IMR-90 (cell line): ENCODE data around the gene FBXW8. TPM values are rescaled to one million over a fixed set of nuclear protein-coding genes. Genes with fewer than 3 reads are reported as not detected.

Experiments used
- ATAC-seq: fragments of 200-7000 bp; cut with Tn5 transposase; 2 replicates; pipeline ENCODE4 v1.9.1; 2020; ENCODE audit warnings: low read depth, mild to moderate bottlenecking, moderate library complexity
- BruUV-seq: library from RNA; stranded (reverse); fragments of 400-500 nt; replicated peaks from 2 replicates; lab custom pipeline; 2021; lab: Mats Ljungman, UMichigan
- CTCF ChIA-PET: fragments of 300-600 bp; formaldehyde crosslinking; extraction: SDS; loops from one replicate; lab custom pipeline; 2021; ENCODE audit warnings: antibody characterized with exemption; lab: Yijun Ruan, JAX
- POLR2A ChIA-PET: fragments of 300-600 bp; sonication (Branson Sonifier 250); formaldehyde crosslinking; loops from one replicate; lab custom pipeline; 2022; ENCODE audit warnings: antibody characterized with exemption; ENCODE audit not compliant: unreplicated experiment; lab: Charles Lee
- DNase-seq: peaks from one replicate; pipeline ENCODE4 v3.0.0; 2013
- H2AFZ ChIP-seq: replicated peaks from 2 replicates; pipeline ENCODE3; 2013; ENCODE audit warnings: low read length, mild to moderate bottlenecking; ENCODE audit not compliant: poor library complexity
- H2AK5ac ChIP-seq: 2 replicates; pipeline ENCODE4 v1.6.1; 2013; ENCODE audit warnings: low read depth, low read length, inconsistent platforms
- H2AK9ac ChIP-seq: replicated peaks from 2 replicates; pipeline ENCODE3; 2013; ENCODE audit warnings: mild to moderate bottlenecking, low read depth, low read length, moderate library complexity; ENCODE audit not compliant: poor library complexity
- H2BK120ac ChIP-seq: 2 replicates; pipeline ENCODE4 v1.6.1; 2013; ENCODE audit warnings: low read depth, low read length, inconsistent platforms
- H2BK15ac ChIP-seq: 3 replicates; pipeline ENCODE4 v1.6.1; 2013; ENCODE audit warnings: low read depth, low read length, inconsistent platforms
- H2BK20ac ChIP-seq: 2 replicates; pipeline ENCODE4 v1.6.1; 2013; ENCODE audit warnings: low read depth, mild to moderate bottlenecking, inconsistent platforms, low read length, moderate library complexity
- H2BK5ac ChIP-seq: 2 replicates; pipeline ENCODE4 v1.6.1; 2013; ENCODE audit warnings: mild to moderate bottlenecking, low read depth, low read length, inconsistent platforms; ENCODE audit not compliant: poor library complexity, severe bottlenecking
- H3K14ac ChIP-seq: replicated peaks from 2 replicates; pipeline ENCODE4 v1.6.1; 2013; ENCODE audit warnings: low read depth, low read length, inconsistent platforms
- H3K18ac ChIP-seq: 2 replicates; pipeline ENCODE4 v1.6.1; 2013; ENCODE audit warnings: low read depth, low read length, control low read depth
- H3K23ac ChIP-seq: 2 replicates; pipeline ENCODE4 v1.6.1; 2013; ENCODE audit warnings: low read depth, low read length, inconsistent platforms
- H3K27ac ChIP-seq: 2 replicates; pipeline ENCODE4 v1.5.1; 2013; ENCODE audit warnings: mild to moderate bottlenecking, control low read depth, low read length; ENCODE audit not compliant: insufficient read depth
- H3K27me3 ChIP-seq: 2 replicates; pipeline ENCODE4 v1.6.1; 2013; ENCODE audit warnings: low read length; ENCODE audit not compliant: control insufficient read depth, insufficient read depth
- H3K36me3 ChIP-seq: 2 replicates; pipeline ENCODE4 v1.6.1; 2013; ENCODE audit warnings: low read length, mixed read lengths; ENCODE audit not compliant: control insufficient read depth, insufficient read depth
- H3K4ac ChIP-seq: 2 replicates; pipeline ENCODE4 v1.6.1; 2013; ENCODE audit warnings: low read depth, low read length, inconsistent platforms
- H3K4me1 ChIP-seq: 2 replicates; pipeline ENCODE4 v1.6.1; 2013; ENCODE audit warnings: low read length, mixed read lengths; ENCODE audit not compliant: control insufficient read depth, insufficient read depth
- H3K4me2 ChIP-seq: 2 replicates; pipeline ENCODE4 v1.6.1; 2013; ENCODE audit warnings: low read depth, mild to moderate bottlenecking, control low read depth, low read length, moderate library complexity
- H3K4me3 ChIP-seq: 2 replicates; pipeline ENCODE4 v1.5.1; 2013; ENCODE audit warnings: low read depth, mild to moderate bottlenecking, control low read depth, low read length, moderate library complexity; ENCODE audit not compliant: insufficient read depth
- H3K56ac ChIP-seq: 2 replicates; pipeline ENCODE4 v1.6.1; 2013; ENCODE audit warnings: low read length, inconsistent platforms; ENCODE audit not compliant: insufficient read depth; ENCODE audit errors: extremely low read depth
- H3K79me1 ChIP-seq, 2 experiments: 2 replicates each; pipeline ENCODE4 v1.6.1; 2013; ENCODE audit warnings: low read length in 2 of 2, inconsistent platforms in 1 of 2, low read depth in 1 of 2
- H3K9ac ChIP-seq: 2 replicates; pipeline ENCODE4 v1.6.1; 2013; ENCODE audit warnings: low read depth, low read length, control low read depth
- H3K9me1 ChIP-seq: 2 replicates; pipeline ENCODE4 v1.6.1; 2013; ENCODE audit warnings: low read length, inconsistent platforms; ENCODE audit not compliant: insufficient read depth
- H3K9me3 ChIP-seq: 2 replicates; pipeline ENCODE4 v1.6.1; 2013; ENCODE audit warnings: low read length; ENCODE audit not compliant: control insufficient read depth, insufficient read depth
- H4K20me1 ChIP-seq: 2 replicates; pipeline ENCODE4 v1.6.1; 2013; ENCODE audit warnings: low read length, inconsistent platforms; ENCODE audit not compliant: insufficient read depth
- H4K5ac ChIP-seq: 2 replicates; pipeline ENCODE4 v1.6.1; 2013; ENCODE audit warnings: mild to moderate bottlenecking, low read depth, low read length, control low read depth
- H4K8ac ChIP-seq, 2 experiments: 2 replicates each; pipeline ENCODE4 v1.6.1; 2013; ENCODE audit warnings: low read depth in 2 of 2, low read length in 2 of 2, control low read depth in 1 of 2, inconsistent platforms in 1 of 2
- H4K91ac ChIP-seq: 2 replicates; pipeline ENCODE4 v1.6.1; 2013; ENCODE audit warnings: low read depth, low read length, inconsistent platforms; ENCODE audit not compliant: insufficient read depth
- BHLHE40 ChIP-seq: fragments of 150-350 bp; IDR thresholded peaks from 2 replicates; pipeline ENCODE4 v1.6.1; 2016; ENCODE audit warnings: mild to moderate bottlenecking, low read depth, low read length
- WGBS, 2 experiments: methylation state at CpG; one replicate each; pipeline versions ENCODE4 v1.1.5 to v1.1.7; 2013; ENCODE audit warnings: missing lambda C conversion rate in 2 of 2; ENCODE audit not compliant: insufficient read length in 1 of 2; ENCODE audit errors: extremely low coverage in 2 of 2; 5-methylcytosine and 5-hydroxymethylcytosine counted together
- dilution Hi-C: fragments of 300-500 bp; cut with HindIII; formaldehyde crosslinking; loops from one replicate; pipeline ENCODE4 v1.14.3; 2018; ENCODE audit warnings: low sequenced_read_pairs; ENCODE audit not compliant: unreplicated experiment
- in situ Hi-C: fragments of 300-500 bp; cut with MboI; formaldehyde crosslinking; loops from 3 replicates; pipeline ENCODE4 v1.14.3; 2019; ENCODE audit warnings: low sequenced_read_pairs, inconsistent platforms, mixed read lengths
- intact Hi-C: fragments of 100-400 bp; cut with micrococcal nuclease; formaldehyde crosslinking; loops from 2 replicates; pipeline ENCODE4 v1.10.0; 2022
- polyA plus RNA-seq, 3 experiments: library from polyadenylated mRNA; depleted of rRNA; stranded (reverse); fragments of >200 nt; gene quantifications; 2 replicates each; pipeline ENCODE4 v1.2.3, GENCODE V29; 2012; ENCODE audit warnings: low replicate concordance in 1 of 3
- total RNA-seq: library from RNA; depleted of rRNA; stranded (reverse); fragments of >200 nt; gene quantifications from 2 replicates; pipeline ENCODE4 v1.2.3, GENCODE V29; 2012
- TF ChIP-seq, protein P1 (sequence below): conservative IDR thresholded peaks from 2 replicates; pipeline ENCODE4 v1.5.1; 2012; ENCODE audit warnings: mild to moderate bottlenecking, low read depth, low read length, improper control_type of control experiment

Gene FBXW8
- total and polyA plus RNA-seq, 2 of the 4 experiments (the other 2 are of a cell fraction), result 20.3 to 25.8 TPM

DNA sequence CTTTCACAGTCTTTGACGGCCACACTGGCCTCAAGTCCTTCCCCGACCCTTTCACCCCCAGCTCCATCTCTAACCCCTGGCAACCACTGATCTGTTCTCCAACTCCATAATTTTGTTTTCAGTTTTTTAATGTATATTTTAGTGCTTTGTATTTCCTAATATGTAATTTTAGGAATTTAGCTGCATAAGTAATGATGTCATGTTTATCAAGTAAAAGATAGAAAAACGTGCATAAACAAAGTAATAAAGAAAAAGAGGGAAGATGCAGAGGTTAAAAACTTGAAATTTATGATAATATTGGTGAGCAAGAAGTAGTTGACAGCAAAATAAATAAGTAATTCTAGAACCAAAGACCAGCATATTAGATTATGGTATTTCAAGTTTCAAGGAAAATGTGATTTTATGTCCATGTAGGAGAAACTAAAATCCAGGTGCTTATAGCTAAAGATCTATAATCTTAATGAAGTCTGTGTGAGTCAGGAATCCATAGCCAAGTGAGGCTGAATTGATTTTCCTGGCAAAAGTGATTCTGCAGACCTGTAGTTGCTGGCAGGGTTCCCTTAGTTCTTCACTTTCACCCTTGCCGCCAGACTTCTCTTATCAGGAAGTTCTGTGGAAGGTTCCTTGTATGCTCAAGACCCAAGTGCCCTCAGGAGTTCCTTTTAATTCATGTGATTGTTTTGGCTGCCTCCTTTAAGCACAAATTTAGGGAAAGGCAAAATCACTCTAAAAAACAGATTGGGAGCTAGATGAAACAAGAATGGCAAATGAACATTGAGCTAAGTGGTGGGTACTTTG lies 24.4 kb downstream of the FBXW8 start:
- Histone ChIP-seq H3K56ac (no peak overlapping the region), H3K27ac (no peak overlapping the region), H3K9ac (no peak overlapping the region), H2AFZ (no peak overlapping the region), H3K23ac (no peak overlapping the region), H2BK120ac (no peak overlapping the region), H3K4me1 (no peaks in the 10 kb centered on the region), H4K20me1 (peaks cover 25% of the 10 kb centered on the region; the same call in 1 of the 2 replicates), H2BK15ac (no peak overlapping the region), H3K4me2 (no peak overlapping the region), H4K8ac (no peak overlapping the region), H3K79me1 (peaks cover 48 to 72% of the 10 kb centered on the region in 2 experiments), H2BK5ac (no peak overlapping the region), H3K14ac (no peak overlapping the region), H3K36me3 (peaks cover 12% of the 10 kb centered on the region), H3K9me3 (no peaks in the 10 kb centered on the region), H3K4me3 (no peak overlapping the region), H4K5ac (no peak overlapping the region), H2BK20ac (no peak overlapping the region), H3K4ac (no peak overlapping the region), H3K18ac (no peak overlapping the region), H2AK9ac (no peak overlapping the region), H2AK5ac (no peak overlapping the region), H3K27me3 (no peaks in the 10 kb centered on the region), H4K91ac (no peak overlapping the region), H3K9me1 (peaks cover 15% of the 10 kb centered on the region; the same call in 1 of the 2 replicates)
- DNase-seq (no peak), ATAC-seq (no peak)
- in situ Hi-C loops, result no loop called here
- dilution Hi-C loops, result no loop called here
- WGBS, 2 experiments, result no CpG with 5 or more reads among the region's 4 CpGs
- no peak for TF ChIP-seq BHLHE40
- TF ChIP-seq, protein P1, sequence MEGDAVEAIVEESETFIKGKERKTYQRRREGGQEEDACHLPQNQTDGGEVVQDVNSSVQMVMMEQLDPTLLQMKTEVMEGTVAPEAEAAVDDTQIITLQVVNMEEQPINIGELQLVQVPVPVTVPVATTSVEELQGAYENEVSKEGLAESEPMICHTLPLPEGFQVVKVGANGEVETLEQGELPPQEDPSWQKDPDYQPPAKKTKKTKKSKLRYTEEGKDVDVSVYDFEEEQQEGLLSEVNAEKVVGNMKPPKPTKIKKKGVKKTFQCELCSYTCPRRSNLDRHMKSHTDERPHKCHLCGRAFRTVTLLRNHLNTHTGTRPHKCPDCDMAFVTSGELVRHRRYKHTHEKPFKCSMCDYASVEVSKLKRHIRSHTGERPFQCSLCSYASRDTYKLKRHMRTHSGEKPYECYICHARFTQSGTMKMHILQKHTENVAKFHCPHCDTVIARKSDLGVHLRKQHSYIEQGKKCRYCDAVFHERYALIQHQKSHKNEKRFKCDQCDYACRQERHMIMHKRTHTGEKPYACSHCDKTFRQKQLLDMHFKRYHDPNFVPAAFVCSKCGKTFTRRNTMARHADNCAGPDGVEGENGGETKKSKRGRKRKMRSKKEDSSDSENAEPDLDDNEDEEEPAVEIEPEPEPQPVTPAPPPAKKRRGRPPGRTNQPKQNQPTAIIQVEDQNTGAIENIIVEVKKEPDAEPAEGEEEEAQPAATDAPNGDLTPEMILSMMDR, result no peak
- BruUV-seq, result no TSS peak
- CTCF ChIA-PET, result interaction anchor here (0.6 kb wide), 1 partner anchor 31 kb away, joined by 4 read pairs; no protein-coding TSS in a partner anchor
- POLR2A ChIA-PET, result no interaction called here
- intact Hi-C loops, result no loop called here
